SH-SY5Y (cell line): Measurements from ENCODE around the gene RMDN3.

Source experiments
- GATA2 ChIP-seq: IDR thresholded peaks from 2 replicates; pipeline ENCODE4 v1.6.1; 2011; ENCODE audit warnings: mild to moderate bottlenecking, low read depth, low read length
- GATA3 ChIP-seq: IDR thresholded peaks from 2 replicates; pipeline ENCODE4 v1.6.1; 2011; ENCODE audit warnings: low read depth, mild to moderate bottlenecking, low read length, moderate library complexity

Gene RMDN3

DNA sequence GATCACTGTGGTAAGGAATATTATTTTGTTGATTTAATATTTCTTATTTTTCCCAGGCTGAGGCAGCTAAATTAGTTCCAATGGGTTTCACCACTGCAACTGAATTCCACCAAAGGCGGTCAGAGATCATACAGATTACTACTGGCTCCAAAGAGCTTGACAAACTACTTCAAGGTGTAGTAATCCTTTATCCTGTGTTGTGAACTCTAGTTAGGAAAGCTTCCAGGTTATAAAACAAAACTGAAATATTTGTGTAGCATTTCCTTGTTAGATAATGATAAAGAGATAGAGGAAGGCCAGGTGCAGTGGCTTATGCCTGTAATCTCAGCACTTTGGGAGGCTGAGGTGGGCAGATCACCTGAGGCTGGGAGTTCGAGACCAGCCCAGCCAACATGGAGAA lies 48.9 kb downstream of the RMDN3 start:
- TF ChIP-seq GATA3 = no peak

DNA sequence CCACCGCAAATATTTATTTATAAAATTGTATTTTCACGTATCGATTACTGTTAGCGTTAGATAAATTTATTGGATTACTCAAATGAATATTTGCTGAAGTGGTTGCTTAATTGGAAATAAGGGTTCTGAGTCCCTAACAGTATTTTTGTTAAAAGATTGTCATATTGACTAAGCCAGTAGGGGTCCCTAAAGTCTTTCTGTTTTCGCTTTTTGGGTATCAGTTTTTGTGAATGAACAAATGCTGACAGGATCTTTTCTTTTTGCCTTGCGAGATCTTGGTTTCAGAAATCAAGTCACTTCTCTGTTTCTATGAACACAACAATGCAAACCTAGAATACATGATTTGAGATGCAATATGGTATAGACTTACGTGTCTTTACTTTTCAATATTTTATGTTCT lies 53.0 kb downstream of the RMDN3 start:
- no peak for TF ChIP-seq GATA2
- no peak for TF ChIP-seq GATA3

DNA sequence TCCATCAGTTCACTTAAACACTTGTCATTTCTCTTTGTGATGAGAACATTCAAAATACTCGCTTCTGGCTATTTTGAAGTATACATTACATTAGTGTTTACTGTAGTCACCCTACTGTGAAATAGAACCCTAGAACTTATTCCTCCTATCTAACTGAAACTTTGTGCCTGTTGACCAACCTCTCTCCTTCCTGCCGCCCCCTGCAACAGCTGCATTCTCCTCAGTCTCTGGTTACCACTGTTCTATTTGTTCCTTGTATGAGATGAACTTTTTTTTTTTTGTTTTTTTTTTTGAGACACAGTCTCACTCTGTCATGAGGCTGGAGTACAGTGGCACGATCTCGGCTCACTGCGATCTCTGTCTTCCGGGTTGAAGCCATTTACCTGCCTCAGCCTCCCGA lies 57.1 kb downstream of the RMDN3 start:
- TF ChIP-seq GATA3 (no peak), GATA2 (no peak)

DNA sequence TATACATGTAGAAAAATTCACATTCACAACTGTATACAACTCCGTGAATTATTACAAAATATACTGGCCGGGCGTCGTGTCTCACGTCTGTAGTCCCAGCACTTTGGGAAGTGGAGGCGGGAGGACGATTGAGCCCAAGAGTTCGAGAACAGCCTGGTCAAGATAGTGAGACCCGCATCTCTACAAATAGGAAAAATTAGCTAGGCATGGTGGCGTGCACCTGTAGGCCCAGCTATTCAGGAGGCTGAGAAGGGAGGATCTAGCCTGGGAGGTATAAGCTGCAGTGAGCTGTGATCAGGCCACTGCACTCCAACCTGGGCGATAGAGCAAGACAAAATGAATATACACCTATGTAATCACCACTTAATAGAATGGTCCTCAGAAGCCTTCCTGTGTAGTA lies 58.8 kb downstream of the RMDN3 start:
- TF ChIP-seq GATA2 (no peak), GATA3 (no peak)

DNA sequence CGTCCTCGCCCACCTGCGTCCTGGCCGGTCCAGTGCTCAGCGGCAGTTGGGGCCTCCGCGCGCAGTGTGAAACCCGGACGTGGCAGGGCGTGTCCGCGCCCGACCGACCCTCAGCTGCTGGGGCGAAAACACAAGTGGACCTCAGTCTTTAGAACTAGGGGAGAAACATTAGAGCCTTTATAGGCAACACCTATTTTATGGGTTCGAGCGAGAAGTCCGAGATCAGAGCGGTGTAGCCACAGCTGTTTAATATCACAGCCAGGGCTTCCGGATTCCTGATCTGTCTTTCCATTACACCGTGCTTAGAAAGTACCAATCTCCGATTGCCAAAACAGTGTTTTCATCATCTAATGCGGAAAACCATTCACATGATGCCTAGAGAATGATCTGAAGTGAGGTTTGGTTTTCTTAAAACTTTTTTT lies 59.6 kb downstream of the RMDN3 start:
- TF ChIP-seq GATA2 (no peak), GATA3 (no peak)

DNA sequence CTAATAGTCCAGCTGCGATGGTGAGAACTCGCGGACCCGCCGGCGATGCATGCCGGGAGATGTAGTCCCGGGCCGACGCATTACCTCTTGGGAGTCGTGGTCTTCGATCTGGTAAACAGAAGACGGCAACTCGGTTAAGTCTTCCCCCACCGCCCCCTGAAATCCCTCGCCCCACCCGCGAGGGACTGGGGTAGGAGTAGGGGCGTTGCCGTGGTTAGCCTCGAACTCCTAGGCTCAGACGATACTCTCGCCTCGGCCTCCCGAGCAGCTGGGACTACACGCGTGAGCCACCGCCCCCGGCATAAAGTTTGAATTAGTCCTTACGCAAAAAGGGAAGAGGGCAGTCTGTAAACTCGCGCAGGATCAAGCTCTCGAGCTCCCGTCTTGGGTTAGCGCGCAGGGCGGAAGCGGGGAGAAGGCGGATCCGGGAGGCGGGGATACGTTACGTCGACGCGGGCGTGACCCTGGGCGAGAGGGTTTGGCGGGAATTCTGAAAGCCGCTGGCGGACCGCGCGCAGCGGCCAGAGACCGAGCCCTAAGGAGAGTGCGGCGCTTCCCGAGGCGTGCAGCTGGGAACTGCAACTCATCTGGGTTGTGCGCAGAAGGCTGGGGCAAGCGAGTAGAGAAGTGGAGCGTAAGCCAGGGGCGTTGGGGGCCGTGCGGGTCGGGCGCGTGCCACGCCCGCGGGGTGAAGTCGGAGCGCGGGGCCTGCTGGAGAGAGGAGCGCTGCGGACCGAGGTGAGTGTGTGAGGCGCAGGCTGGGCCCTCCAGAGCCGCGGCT lies 60.2 kb downstream of the RMDN3 start, which contains the start of gene RAD51:
Gene RAD51 (plus strand): TSS at position 487 of the 781 bp plus-strand sequence. CDS start 3,585 bp downstream, outside the sequence.
- TF ChIP-seq GATA2 (no peak), GATA3 (no peak)

DNA sequence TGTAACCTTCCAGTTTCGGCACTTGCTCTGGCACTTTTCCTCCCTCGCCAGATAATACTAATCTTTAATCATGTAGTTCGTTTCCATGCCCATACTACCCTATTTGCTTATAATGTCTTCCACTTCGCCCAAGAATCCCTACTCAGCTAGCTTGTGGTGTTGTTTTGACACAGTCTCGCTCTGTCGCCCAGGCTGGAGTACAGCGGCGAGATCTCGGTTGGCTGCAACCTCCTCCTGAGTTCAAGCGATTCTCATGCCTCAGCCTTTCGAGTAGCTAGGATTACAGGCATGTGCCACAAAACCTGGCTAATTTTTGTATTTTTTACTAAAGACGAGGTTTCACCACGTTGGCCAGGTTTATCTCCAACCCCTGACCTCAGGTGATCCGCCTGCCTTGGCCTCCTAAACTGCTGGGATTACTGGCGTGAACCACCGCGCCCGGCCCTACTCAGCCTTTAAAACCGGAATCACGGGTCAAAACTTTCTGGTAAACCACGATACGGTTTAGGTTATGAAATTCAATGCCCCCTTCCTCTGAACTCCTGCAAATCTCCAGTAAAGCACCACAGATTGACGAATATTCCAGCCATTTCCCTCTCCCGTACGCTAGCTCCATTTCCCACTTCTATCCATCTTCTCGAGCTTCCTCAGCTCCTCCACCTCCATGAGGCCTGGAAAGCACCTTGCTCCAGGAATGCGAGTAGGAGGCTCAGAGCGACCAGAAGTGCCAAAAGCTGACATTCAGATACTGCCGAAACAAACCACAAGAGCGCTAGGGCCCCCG lies 61.0 kb downstream of the RMDN3 start:
- TF ChIP-seq GATA3 = no peak
- no peak for TF ChIP-seq GATA2

DNA sequence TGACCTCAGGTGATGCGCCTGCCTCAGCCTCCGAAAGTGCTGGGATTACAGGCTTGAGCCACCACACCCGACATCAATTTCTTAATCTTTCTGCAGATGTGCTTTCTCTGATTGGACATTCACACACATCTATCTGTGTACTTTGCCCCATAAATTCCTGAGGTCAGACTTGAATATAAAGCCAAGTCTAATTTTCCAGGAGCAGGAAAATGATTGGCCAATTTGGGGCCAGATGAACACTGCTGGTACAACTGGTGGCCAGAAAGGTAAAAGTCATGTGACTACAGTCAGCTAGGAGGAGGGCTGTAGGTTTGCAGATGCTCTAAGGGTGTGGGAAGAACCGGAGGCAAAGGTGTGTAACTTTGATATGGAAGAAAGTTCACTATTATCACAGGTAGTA lies 63.3 kb downstream of the RMDN3 start:
- no peak for TF ChIP-seq GATA3
- TF ChIP-seq GATA2 = no peak

DNA sequence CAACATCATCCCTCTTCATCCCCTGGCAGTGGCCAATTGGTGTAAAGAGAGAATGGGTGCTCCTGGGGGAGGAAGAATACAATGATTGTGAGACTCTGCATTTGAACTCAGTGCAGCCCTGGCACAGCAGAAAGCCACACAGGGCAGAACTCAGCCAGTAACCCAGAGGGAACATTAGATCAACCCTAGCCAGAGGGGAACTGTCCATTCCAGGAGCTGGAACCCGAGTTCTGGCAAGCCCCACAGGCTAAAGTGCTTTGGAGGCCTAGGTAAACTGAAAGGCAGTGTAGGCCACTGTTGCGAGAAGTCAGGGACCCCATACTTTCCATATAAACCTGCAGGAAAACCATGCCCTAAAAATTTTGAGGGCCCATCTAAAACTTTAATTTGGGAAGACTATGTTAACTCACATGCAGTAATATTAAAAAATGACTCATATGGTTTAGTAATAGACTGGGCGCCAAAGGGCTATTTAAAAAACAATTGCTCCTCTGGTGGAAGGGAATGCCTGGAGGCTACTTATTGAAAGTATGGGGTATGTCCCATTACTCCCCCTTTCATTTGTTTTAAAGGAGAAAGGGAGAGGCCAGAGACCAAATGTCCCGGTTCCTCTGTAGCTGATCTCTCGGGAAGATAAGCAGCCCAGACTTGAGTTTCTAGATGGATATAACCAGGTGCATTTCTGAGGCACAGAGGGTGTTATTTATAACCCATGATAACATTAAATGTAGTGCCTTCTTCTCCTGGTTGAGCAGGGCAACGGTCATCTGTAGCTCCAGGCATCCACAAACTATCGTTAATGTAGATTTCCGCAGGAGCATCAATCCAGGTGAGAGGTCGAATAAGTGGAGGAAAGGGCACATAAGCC lies 65.9 kb downstream of the RMDN3 start:
- TF ChIP-seq GATA3 (no peak), GATA2 (no peak)
